ENCODE data around the gene GTF2F1.

GRCh38 chr19:6415591-6416190, 22.7 kb upstream of the GTF2F1 start:
- TF ChIP-seq CTCF (IDR thresholded peaks at IDR 0.05; ENCODE audit: insufficient read depth, low read length, poor library complexity, severe bottlenecking) (no peak), EZH2phosphoT487 (conservative IDR thresholded peaks at IDR 0.05; ENCODE audit: low read length) (no peak)

All from SU-DHL-6 (cell line).